HEK293 (cell line): Measurements from ENCODE around the gene ITPRIPL2.

Source experiments
- ZNF157 ChIP-seq: fragments of 450-650 bp; formaldehyde crosslinking; IDR thresholded peaks from 2 replicates; pipeline ENCODE4 v1.5.1; 2016; ENCODE audit warnings: missing biosample characterization, missing genetic modification characterization
- TF ChIP-seq, protein P1 (sequence below): fragments of 450-650 bp; formaldehyde crosslinking; IDR thresholded peaks from 2 replicates; pipeline ENCODE4 v1.5.1; 2016; ENCODE audit warnings: missing biosample characterization, missing genetic modification characterization

DNA sequence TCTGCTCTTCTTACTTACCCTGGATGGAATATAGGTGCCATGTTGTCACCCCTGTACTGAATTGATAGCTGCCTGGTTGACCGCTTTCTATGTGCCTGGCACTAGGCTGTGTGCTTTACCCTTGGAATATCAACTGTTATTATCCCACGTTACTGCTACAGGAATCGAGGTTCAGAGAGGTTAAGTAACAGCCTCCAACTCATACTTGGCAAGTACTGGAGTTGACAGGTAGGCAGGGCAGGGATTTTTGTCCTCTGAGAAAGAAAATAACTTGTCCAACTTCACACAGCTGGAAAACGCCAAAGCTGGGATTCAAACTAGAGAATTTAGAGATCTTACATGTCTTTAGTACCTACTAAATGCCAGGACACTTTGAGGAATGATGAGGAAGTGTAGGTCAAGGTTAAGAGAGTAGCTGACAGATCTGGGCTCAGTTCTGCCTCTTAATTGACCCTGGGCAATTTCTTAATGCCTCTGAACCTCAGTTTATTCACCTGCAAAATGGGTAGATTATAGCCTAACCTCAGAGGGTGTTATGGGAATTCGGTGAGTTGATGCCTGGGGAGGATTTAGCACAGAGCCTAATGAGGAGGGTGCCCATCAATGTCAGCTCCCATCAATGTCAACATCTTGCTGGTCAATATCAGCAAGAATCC is 25.8 kb downstream of the ITPRIPL2 start:
- TF ChIP-seq, protein P1, sequence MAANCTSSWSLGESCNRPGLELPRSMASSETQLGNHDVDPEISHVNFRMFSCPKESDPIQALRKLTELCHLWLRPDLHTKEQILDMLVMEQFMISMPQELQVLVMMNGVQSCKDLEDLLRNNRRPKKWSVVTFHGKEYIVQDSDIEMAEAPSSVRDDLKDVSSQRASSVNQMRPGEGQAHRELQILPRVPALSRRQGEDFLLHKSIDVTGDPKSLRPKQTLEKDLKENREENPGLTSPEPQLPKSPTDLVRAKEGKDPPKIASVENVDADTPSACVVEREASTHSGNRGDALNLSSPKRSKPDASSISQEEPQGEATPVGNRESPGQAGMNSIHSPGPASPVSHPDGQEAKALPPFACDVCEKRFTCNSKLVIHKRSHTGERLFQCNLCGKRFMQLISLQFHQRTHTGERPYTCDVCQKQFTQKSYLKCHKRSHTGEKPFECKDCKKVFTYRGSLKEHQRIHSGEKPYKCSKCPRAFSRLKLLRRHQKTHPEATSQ: no peak
- no peak for TF ChIP-seq ZNF157
